K562 (cell line): ENCODE results near the gene CLDND2. TPM values are rescaled to one million over a fixed set of nuclear protein-coding genes. Genes with fewer than 3 reads are reported as not detected.

Source experiments
- ADNP ChIP-seq: fragments of 200-800 bp; sonication (Bioruptor generic); IDR thresholded peaks from 2 replicates; pipeline ENCODE4 v1.6.1; 2016; ENCODE audit warnings: missing genetic modification characterization, missing compliant biosample characterization
- ARID2 ChIP-seq: fragments of 450-650 bp; IDR thresholded peaks from 2 replicates; pipeline ENCODE4 v1.6.1; 2017; ENCODE audit warnings: antibody characterized with exemption, mild to moderate bottlenecking
- CBFB ChIP-seq: sonication (generic); formaldehyde crosslinking; IDR thresholded peaks from 2 replicates; pipeline ENCODE4 v1.4.0; 2020; ENCODE audit warnings: mild to moderate bottlenecking, missing genetic modification reagents
- CTBP1 ChIP-seq: fragments of 450-650 bp; IDR thresholded peaks from 2 replicates; pipeline ENCODE4 v1.6.1; 2016; ENCODE audit warnings: borderline replicate concordance
- DACH1 ChIP-seq: fragments of 450-650 bp; IDR thresholded peaks from 2 replicates; pipeline ENCODE4 v1.6.1; 2018; ENCODE audit not compliant: partially characterized antibody
- ELK1 ChIP-seq: sonication (generic); formaldehyde crosslinking; IDR thresholded peaks from 2 replicates; pipeline ENCODE4 v1.8.1; 2022; ENCODE audit warnings: missing genetic modification reagents
- EP300 ChIP-seq: IDR thresholded peaks from 2 replicates; pipeline ENCODE4 v1.6.1; 2012; ENCODE audit warnings: low read length, improper control_type of control experiment
- FOXO4 ChIP-seq: fragments of 450-650 bp; formaldehyde crosslinking; IDR thresholded peaks from 2 replicates; pipeline ENCODE4 v1.4.0; 2020; ENCODE audit warnings: mild to moderate bottlenecking, moderate library complexity
- HMGXB4 ChIP-seq: sonication (generic); formaldehyde crosslinking; IDR thresholded peaks from 2 replicates; pipeline ENCODE4 v1.8.1; 2023; ENCODE audit warnings: mild to moderate bottlenecking, missing genetic modification reagents
- KDM5B ChIP-seq: fragments of 200-600 bp; sonication (generic); IDR thresholded peaks from 2 replicates; pipeline ENCODE4 v1.6.1; 2012; ENCODE audit warnings: low read depth, mild to moderate bottlenecking, moderate library complexity, low read length, control low read depth, inconsistent platforms; ENCODE audit not compliant: insufficient replicate concordance
- MCM3 ChIP-seq: fragments of 450-650 bp; IDR thresholded peaks from 2 replicates; pipeline ENCODE4 v1.6.1; 2016
- MYC ChIP-seq, 2 experiments: fragments of 250-450 bp in 1 of 2; sonication (Bioruptor Pico) in 1 of 2; IDR thresholded peaks; 2 replicates each; pipeline versions ENCODE4 v1.5.1 to v1.6.1; 2012 to 2021; ENCODE audit warnings: low read depth in 2 of 2, borderline replicate concordance in 1 of 2, improper control_type of control experiment in 1 of 2, low read length in 1 of 2, mild to moderate bottlenecking in 1 of 2, moderate library complexity in 1 of 2
- NFYB ChIP-seq: IDR thresholded peaks from 2 replicates; pipeline ENCODE4 v1.6.1; 2011; ENCODE audit warnings: mild to moderate bottlenecking, moderate library complexity; ENCODE audit not compliant: insufficient read length; ENCODE audit errors: extremely low read depth
- NONO ChIP-seq, 2 experiments: fragments of 200-400 bp in 1 of 2; fragments of 450-650 bp in 1 of 2; formaldehyde crosslinking in 1 of 2; IDR thresholded peaks; 2 replicates each; pipeline ENCODE4 v1.6.1; 2017; ENCODE audit warnings: low read depth in 2 of 2, mild to moderate bottlenecking in 2 of 2, moderate library complexity in 2 of 2, low read length in 1 of 2
- PHF21A ChIP-seq: fragments of 450-650 bp; IDR thresholded peaks from 2 replicates; pipeline ENCODE4 v1.6.1; 2017; ENCODE audit warnings: low read depth, borderline replicate concordance
- RAD51 ChIP-seq: fragments of 450-650 bp; IDR thresholded peaks from 2 replicates; pipeline ENCODE4 v1.7.1; 2016; ENCODE audit warnings: low read depth, mild to moderate bottlenecking, borderline replicate concordance
- SMARCA5 ChIP-seq: fragments of 450-650 bp; IDR thresholded peaks from 2 replicates; pipeline ENCODE4 v1.6.1; 2016
- ZNF395 ChIP-seq: fragments of 200-800 bp; sonication (Bioruptor generic); IDR thresholded peaks from 2 replicates; pipeline ENCODE4 v1.6.1; 2017; ENCODE audit warnings: missing genetic modification characterization, missing compliant biosample characterization
- ZNF639 ChIP-seq, 2 experiments: fragments of 200-800 bp in 1 of 2; sonication (Bioruptor generic) in 1 of 2; sonication (generic) in 1 of 2; formaldehyde crosslinking in 1 of 2; IDR thresholded peaks in 1 of 2; conservative IDR thresholded peaks in 1 of 2; 2 replicates each; pipeline versions ENCODE4 v1.5.0 to v1.6.1; 2016 to 2020; ENCODE audit warnings: missing compliant biosample characterization in 1 of 2, missing genetic modification characterization in 1 of 2, missing genetic modification reagents in 1 of 2
- polyA plus RNA-seq, 8 experiments: library from polyadenylated mRNA; depleted of rRNA in 4 of 8; stranded (reverse) in 5 of 8; unstranded in 3 of 8; fragments of >200 nt; fragmentation: Nextera tagmentation in 2 of 8; fragmentation: Illumina TruSeq in 1 of 8; extraction: Ambion mirVana in 2 of 8; extraction: Trizol in 1 of 8; gene quantifications; 2 replicates each; pipeline versions ENCODE4 v1.2.1 to v1.2.3, GENCODE V29; 2011 to 2014; ENCODE audit warnings: inconsistent platforms in 1 of 8, missing spikeins in 1 of 8
- total RNA-seq, 7 experiments: library from RNA; depleted of rRNA in 6 of 7; stranded (reverse); fragments of >200 nt in 6 of 7; fragmentation: Illumina TruSeq in 2 of 7; extraction: Trizol in 2 of 7; gene quantifications; 2 replicates each; pipeline versions ENCODE4 v1.2.1 to v1.2.3, GENCODE V29; 2011 to 2021; ENCODE audit warnings: low replicate concordance in 1 of 7

CLDND2 gene
- total and polyA plus RNA-seq, 9 of the 15 experiments (the other 6 are each of a cell fraction or from before 2014, with no cell fraction given), result 0.45 to 4.0 (median 1.2) TPM; not detected in 3

- peak; percentile 39 for TF ChIP-seq NFYB
- no peak for TF ChIP-seq HMGXB4 (CRISPR knock-in tag)
- TF ChIP-seq MCM3, result no peak
- TF ChIP-seq ARID2, result peak; percentile 32; the same call in 1 of the 2 replicates
- TF ChIP-seq DACH1, result no peak
- TF ChIP-seq ZNF395 (CRISPR knock-in tag), result peak; percentile 11; the same call in 1 of the 2 replicates
- TF ChIP-seq RAD51, result no peak
- peak; percentile 78 for TF ChIP-seq SMARCA5
- 0 out of 2 replicates have a peak, but pooled peaks have one; percentile 21 for TF ChIP-seq CTBP1
- TF ChIP-seq FOXO4, result no peak
- no peak for TF ChIP-seq ELK1 (CRISPR knock-in tag)
- peak in 1 of 2 experiments; percentile 41; a peak in 2 of 4 replicates for TF ChIP-seq ZNF639 (CRISPR knock-in tag; conservative IDR thresholded peaks at IDR 0.05 in 1 of 2, IDR thresholded peaks at IDR 0.05 in 1 of 2)
- no peak for TF ChIP-seq PHF21A
- peak; percentile 85 for TF ChIP-seq KDM5B
- no peak for TF ChIP-seq NONO (IDR thresholded peaks at IDR 0.05; ENCODE audit: low read depth in 2 of 2, low read length in 1 of 2)
- TF ChIP-seq CBFB (CRISPR knock-in tag), result no peak
- no peak for TF ChIP-seq ADNP (tag)
- TF ChIP-seq EP300, result no peak
- TF ChIP-seq MYC (IDR thresholded peaks at IDR 0.05; ENCODE audit: low read depth, low read length), result no peak; the same call in 1 of the 2 replicates
- TF ChIP-seq MYC (CRISPR knock-in tag; IDR thresholded peaks at IDR 0.05; ENCODE audit: borderline replicate concordance, low read depth), result peak; percentile 47; the same call in 1 of the 2 replicates
Observed at GRCh38 chr19:51366389-51367254, 2.2 kb downstream of the CLDND2 start (continued).
